ENCODE data around the gene ALDH7A1. TPM values are rescaled to one million over a fixed set of nuclear protein-coding genes. Genes with fewer than 3 reads are reported as not detected.

ALDH7A1 gene
- total RNA-seq, 2 donors from 2014 or later, result 24.7 to 25.2 TPM

DNA sequence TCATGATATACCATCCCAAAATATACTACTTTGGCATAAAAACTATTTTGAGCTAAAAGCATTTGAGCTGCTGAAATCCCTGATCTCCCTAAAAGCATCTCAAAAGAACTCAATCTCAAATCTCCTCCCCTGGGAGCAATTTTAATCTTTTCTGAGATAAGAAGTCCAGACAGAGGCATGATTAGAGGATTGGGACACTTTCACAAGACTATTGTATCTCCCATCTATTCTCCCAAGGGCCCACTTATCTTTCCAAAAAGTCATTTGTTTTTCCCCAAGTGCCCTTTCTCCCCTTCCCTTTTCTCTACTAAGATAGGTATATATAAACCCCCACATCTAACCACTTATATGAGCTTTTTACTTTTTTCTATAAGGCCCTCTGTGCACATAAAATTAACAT lies 79.7 kb downstream of the ALDH7A1 start:
- DNase-seq (no peak), ATAC-seq (no peak)
- intact Hi-C loops (cut with DNase I), result no loop called here

DNA sequence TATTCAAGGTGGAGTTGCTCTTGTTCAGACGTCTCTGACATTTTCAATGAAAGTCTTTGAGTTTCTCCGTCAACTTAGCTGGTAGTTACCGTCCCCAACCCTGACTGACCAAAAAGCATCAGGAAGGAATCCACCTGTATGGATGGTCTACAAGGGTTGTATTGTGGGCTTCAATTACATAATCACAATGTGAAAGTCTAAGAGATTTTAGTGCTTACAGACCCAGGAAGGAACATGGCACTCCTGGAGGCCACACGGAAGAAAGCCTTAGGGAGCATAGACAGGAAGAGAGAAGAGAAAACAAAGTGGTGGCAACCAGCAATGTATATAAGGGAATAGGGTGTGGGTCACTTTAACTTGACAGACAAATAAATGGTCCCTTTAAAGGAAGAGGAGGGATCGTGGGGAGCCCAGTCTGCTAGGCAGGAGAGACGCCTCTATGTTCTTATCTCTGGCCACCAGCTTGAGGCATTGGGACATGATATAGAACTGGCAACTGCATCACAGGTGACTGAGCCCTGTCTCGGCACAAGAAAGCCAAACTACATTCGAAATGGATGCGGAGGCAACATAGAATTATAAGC lies 80.4 kb downstream of the ALDH7A1 start:
- intact Hi-C loops (cut with DNase I), result no loop called here
- ATAC-seq (no peak), DNase-seq (no peak)

DNA sequence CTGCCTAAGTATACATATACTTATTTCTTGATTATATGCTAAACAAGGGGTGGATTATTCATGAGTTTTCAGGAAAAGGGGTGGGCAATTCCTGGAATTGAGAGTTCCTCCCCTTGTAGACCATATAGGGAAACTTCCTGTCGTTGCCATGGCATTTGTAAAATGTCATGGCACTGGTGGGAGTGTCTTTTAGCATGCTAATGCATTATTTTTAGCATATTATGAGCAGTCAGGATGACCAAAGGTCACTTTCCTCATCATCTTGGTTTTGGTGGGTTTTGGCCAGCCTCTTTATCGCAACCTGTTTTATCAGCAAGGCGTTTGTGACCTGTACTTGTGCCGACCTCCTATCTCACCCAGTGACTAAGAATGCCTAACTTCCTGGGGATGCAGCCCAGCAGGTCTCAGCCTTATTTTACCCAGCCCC lies 80.9 kb downstream of the ALDH7A1 start:
- ATAC-seq, result no peak
- intact Hi-C loops (cut with DNase I), result no loop called here
- no peak for DNase-seq

DNA sequence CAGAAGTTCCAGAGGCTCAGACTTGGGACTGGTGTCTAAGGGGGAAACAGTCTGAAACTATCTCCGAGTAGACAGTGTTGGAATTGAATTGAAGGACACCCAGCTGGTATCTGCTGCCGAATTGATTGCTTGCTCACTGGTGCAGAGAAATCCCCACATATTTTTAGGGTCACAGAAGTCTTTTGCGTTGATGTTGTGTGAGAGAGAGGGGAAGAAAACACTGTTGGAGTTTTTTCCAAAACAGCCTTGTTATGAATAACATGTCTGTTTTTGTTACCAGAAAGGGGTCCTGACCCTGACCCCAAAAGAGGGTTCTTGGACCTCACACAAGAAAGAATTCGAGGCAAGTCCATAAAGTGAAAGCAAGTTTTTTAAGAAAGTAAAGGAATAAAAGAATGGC lies 81.3 kb downstream of the ALDH7A1 start:
- ATAC-seq, result no peak
- no peak for DNase-seq
- intact Hi-C loops (cut with DNase I), result no loop called here

DNA sequence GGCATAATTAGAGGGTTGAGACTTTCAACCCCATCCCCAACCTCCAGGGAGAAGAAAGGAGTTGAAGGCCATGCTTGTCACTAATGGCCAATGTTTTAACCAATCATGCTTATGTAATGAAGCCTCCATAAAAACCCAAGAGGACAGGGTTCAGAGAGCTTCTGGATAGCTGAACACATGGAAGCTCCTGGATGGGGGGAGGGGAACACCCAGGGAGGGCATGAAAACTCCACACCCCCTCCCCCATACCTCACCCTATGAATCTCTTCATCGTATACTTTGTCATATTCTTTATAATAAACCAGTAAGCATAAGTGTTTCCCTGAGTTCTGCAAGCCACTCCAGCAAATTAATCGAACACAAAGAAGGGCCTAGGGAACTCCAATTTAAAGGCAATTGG lies 81.7 kb downstream of the ALDH7A1 start:
- ATAC-seq (no peak), DNase-seq (no peak)
- intact Hi-C loops (cut with DNase I), result no loop called here

DNA sequence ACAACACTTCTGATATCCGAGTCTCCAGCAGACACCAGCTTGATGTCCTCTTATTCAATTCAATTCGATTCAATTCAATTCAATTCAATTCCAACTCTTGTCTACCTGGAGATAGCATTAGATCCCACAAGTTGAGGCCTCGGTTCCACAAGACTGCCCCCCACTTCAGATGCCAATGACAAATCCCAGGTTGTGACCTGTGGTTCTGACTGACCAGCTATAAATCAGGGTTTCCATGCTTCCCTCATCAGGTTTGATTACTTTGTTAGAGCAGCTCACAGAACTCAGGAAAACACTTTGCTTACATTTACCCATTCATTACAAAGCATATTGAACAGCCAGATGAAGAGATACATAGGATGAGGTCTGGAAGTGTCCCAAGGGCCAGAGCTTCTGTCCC lies 82.6 kb downstream of the ALDH7A1 start:
- DNase-seq (no peak), ATAC-seq (no peak)
- intact Hi-C loops (cut with DNase I), result no loop called here

DNA sequence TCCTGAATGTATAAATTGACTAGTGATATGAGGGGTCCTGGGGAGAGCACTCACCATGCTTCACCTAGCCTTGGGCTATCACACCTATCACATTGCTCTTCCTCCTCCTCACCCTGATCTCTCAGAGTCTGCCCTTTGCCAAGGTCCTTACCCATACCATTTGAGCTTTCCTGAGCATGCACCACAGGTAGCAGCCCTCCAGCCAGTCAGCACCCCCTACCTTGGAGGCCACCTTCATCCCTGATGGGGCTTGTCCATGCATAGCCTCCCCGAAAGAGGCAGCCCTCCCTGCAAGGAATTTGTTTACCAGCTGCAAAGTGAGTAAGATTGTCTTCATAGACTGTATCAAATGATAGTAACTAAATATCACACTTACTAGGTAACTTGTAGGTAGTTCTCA lies 83.1 kb downstream of the ALDH7A1 start:
- intact Hi-C loops (cut with DNase I), result no loop called here
- no peak for DNase-seq
- no peak for ATAC-seq

DNA sequence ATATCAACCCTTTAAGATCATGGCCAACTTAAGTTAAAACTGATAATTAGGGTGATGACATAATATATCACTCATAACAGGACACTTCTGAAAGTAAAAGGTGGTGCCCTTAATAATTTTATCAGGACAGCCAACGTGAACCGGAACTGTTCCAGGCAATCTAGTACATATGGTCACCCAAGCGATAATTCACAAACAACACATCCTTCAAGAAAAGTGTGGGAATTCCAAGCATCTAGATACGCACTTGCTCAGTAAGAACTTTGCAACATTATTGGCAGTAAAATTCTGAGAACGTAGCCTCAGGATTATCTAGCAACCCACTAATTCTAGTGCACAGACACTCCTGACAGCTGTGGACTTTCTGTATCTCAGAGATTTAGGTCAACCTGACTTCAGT lies 85.7 kb downstream of the ALDH7A1 start:
- peak in 1 of 2 donors; percentile 17 for ATAC-seq
- intact Hi-C loops (cut with DNase I), result no loop called here
- no peak for DNase-seq

DNA sequence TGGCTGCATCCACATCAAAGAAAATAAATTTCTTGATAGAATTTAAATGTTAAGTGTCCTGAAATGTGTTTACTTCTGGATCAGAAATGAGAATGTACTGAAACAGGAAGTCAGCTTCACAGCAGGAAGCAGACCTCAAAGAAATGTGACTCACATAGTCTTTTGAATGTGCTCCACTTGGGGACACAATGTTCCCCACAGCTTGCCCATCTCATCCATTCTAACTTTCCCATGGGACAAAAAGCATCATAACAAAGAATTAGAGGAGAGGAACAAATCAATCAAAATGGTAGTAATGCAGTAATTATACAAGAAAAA lies 86.1 kb downstream of the ALDH7A1 start:
- intact Hi-C loops (cut with DNase I), result no loop called here
- DNase-seq, result no peak
- peak; percentile 59 to 78 for ATAC-seq

DNA sequence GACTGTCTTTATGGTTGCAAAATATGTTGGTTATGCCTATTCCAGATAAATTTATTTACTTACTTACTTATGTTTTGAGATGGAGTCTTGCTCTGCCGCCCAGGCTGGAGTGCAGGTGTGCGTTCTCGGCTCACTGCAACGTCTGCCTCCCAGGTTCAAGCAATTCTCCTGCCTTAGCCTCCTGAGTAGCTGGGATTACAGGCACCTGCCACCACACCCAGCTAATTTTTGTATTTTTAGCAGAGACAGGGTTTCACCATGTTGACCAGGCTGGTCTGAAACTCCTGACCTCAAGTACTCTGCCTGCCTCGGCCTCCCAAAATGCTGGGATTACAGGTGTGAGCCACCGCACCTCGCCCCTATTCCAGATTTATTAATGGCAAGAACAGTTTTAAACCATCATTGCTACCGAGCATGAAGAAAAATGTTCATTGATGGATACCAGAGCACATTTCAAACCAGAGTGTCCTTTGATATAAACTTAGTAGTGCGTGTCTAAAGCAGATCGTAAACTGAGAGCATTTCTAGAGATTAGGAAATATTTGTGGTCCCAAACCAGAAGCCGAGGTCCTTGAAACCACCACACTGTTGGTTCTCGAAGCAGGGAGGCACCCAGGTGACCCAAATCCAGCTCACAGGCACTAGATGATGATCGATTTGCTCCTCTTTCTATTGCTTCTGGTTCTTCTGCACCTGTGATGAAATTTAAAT lies 86.6 kb downstream of the ALDH7A1 start:
- ATAC-seq (no peak), DNase-seq (no peak)
- intact Hi-C loops (cut with DNase I), result no loop called here

DNA sequence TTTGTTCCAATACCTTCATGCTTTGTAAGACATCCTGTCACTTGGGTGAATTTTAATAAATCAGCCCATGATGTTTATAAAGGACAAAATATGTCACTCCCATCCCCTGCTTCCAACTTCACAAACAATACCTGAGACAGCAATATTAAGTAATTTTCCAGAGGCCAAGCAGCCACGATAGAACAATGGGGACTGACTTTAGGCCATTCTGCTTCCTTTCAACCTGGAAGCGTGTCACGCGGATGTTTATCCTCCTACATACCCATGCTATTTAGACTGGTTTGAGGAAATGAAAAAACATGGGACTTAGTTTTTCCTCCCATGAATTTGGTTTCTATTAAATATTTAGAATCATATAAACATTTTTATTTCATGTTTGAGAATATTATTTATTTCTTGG lies 88.9 kb downstream of the ALDH7A1 start:
- intact Hi-C loops (cut with DNase I), result no loop called here
- no peak for ATAC-seq
- DNase-seq, result no peak

DNA sequence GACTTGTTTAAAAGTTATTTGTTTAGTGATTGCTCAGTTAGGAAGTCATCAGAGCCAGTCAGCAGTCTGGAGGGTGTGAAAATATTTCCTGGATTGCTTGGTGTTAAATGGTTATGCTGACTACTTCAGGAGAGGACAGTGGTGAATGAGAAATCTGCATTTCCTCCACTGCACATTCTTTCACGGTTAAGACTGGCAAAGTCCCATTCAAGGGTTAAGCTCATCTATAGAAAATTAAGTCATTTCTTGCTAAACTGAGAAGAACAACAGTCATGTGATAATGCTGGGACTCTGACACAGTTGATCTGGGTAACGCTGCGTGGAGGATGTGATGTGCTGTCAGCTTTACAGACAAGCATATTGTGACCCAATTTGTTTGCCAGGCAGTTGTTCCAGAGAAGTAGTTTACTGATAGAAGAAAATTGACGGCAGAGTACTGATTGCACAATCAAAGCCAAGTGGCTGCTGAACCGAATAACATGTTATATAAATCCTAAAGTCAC lies 91.4 kb downstream of the ALDH7A1 start:
- peak; percentile 73 to 81 for ATAC-seq
- DNase-seq, result peak; percentile 39

DNA sequence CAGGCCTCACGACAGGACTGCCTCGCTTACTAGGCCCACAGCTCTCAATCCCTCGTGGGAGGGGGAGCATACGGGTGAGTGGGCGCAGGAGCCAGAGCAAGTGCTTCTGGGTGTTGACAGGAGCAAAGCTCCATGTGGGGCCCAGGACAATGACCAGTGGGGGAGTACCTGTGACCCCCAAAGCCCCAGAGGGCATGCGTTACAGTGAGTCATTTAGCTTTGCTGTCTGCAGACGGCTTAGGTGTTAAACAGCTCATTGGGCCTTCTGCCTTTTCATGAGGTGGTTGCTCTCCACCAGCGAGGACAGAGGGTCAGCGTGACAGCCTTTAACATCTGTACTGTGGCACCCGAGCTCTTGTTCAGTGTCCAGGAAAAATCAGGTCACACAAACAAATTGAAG lies 93.6 kb downstream of the ALDH7A1 start:
- DNase-seq, result no peak
- intact Hi-C loops (cut with DNase I), result no loop called here
- no peak for ATAC-seq

More for the DNA sequence above, 91.4 kb downstream of the ALDH7A1 start:
- intact Hi-C loops (cut with DNase I), result no loop called here

DNA sequence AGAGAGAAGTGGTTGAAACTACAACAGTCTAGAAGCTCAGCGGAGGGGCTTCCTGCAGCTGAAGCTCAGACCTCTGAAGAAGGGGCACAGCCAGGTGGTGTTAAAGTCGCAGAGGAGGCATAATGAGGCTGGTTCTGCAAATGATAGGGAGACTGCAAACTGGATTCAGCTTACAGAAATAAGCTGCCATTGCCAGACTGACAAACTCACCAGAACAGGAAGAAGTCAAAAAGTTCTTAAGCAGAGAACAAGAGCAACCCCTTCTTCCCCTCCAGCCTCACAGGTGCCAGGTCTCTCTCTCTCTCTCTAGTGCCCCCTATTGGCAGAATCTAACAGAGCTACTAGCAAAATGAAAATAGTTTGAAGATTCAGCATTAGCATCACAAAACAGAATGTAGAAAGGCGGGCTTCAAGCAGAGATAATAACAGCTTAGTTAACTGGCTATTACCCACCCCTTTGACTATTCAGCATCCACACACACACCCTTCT lies 95.1 kb downstream of the ALDH7A1 start:
- intact Hi-C loops (cut with DNase I), result no loop called here
- ATAC-seq (no peak), DNase-seq (no peak)

DNA sequence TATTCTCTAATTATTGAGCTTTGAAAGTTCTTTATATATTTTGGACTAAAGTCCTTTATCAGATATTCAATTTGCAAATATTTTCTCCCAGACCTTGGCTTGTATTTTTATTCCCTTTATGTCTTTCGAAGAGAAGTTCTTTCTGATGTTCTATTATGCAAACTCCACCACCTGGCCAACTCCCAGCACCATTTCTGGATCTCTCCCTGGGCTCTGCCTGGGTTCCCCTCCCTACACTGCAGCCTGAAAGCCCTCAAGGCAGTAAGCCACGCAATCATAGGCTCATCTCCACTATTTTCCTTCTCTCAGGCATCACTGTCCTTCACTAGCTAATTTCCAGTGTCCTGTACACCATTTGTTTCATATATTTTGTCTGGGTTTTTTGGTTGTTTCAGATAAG lies 95.7 kb downstream of the ALDH7A1 start:
- DNase-seq (no peak), ATAC-seq (no peak)
- intact Hi-C loops (cut with DNase I), result no loop called here

DNA sequence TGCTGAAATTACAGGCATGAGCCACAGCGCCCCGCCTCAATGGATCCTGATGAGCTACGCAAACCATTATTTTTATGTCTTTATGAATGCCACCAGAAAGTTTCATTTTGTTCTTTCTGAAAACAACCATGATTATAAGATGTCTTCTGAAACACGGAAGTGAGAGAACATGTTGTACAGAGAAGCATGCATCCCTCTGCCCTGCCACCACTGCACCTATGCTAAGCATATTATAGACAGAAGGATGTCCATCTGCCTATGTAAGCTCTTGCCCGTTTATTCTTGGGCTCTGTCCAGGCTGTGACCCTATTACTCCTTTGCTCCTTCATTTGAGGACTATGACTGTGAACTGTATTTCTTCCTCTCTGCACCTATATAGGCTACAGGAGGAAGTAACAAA lies 97.5 kb downstream of the ALDH7A1 start:
- intact Hi-C loops (cut with DNase I), result no loop called here
- no peak for ATAC-seq
- DNase-seq, result no peak

DNA sequence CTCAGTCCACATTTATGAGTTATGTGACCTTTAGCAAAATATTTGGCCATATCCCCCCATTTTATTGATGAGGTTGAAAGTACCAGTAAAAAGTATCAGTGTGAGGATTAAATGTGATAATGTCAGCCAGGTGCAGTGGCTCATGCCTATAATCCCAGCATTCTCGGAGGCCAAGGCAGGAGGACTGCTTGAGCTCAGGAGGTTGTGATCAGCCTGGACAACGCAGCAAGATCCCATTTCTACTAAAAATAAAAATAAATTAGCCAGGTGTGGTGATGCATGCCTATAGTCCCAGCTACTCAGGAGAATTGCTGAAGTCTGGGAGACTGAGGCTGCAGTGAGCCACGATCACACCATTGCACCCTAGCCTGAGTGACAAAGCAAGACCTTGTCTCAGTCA lies 100.6 kb downstream of the ALDH7A1 start:
- ATAC-seq, result no peak
- no peak for DNase-seq
- intact Hi-C loops (cut with DNase I), result no loop called here

DNA sequence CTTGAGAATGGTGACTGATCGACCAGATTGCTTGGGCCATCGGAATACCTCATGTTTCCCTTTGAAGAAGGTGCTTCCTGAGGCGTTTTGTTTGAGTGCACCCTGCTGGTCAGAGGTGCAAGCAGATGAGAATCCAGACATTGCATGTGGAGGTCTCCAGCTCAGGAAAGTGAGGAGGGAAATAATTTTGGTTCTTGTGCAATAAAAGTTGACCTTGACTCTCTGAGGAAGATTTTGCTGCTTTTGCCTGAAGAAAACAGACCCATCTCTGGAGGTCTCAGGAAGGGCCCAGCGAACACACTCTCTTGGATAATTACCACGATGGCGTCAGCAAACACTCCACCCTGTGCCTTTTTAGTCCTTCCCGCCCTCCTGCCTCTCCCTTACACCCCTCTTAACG lies 102.1 kb downstream of the ALDH7A1 start:
- ATAC-seq (no peak), DNase-seq (no peak)
- intact Hi-C loops (cut with DNase I), result no loop called here

DNA sequence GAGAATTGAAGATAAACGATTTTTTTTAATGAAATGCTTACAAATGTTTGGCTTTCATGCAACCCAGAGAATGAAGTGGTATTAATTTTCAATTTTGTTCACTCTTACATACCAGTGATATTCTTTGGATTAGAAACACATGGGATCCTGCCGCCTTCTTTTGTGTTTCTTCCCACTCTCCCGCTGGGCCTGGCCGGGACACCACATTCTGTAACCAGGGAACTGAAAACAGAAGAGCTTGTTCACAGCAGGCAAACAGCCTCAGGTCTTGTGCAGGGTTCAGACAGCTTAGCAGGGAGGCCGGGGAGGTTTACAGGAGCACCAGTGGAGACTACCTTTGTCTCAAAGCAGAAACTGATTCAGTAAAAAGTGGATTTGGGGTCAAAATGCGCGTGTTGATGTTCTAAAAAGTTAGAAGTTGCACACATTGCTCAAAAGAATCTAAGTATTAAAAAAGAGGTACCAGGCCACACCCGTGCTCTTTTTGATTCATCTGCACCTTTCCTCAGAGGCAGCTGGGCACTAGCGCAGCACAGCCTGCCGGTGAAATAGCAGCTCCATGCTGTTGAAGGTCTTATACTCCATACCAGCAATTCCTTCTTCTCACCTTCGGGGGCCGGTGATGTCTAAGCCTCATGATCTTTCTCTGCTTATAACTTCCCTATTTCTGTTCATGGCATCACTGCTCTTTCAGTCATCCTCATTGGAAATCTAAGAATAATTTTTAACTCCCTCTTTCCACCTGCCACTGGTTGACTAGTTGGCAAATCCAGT lies 104.7 kb downstream of the ALDH7A1 start:
- no peak for DNase-seq

DNA sequence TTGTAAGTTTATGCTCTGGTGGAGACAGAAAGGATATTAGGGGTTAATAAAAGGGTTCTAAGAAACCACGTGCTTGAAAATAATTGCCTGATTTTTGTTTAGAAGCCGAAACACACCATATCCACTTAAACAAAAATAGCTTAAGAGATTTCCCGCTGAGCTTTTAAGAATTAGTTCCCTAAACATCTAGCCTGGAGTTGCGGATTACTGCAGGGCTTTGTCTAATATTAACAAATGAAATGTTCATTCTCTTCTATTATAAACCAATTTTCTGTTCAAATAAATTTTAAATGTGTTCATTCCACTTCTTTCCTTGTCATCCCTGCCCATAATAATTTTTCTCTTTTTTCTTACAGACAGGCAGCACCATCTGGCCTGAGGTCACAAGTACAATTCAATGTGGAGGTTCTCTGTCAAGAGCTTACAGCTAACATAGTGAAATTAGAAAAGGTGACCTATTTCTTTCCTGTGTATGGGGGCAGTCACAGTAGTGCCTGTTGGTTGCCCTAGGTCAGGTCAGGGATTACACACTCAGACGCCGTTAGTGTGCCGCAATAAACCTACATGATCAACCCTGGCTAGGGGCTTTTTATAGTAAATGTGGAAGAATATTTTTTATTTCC lies 106.5 kb downstream of the ALDH7A1 start:
- ATAC-seq, result no peak
- intact Hi-C loops (cut with DNase I), result no loop called here
- no peak for DNase-seq

More for the DNA sequence above, 104.7 kb downstream of the ALDH7A1 start:
- intact Hi-C loops (cut with DNase I), result no loop called here
- peak in 1 of 2 donors; percentile 31 for ATAC-seq

Measured in left cardiac atrium (tissue), 4 donors.